HEK293 (cell line): ENCODE measurements around the gene ABHD8.
A peak's percentile ranks its signal among the peaks of the same experiment; 100 is the strongest.

Experiments used
- CTCF ChIA-PET: fragments of 350-600 bp; formaldehyde crosslinking; extraction: SDS; loops from one replicate; lab custom pipeline; 2021; ENCODE audit warnings: antibody characterized with exemption; lab: Yijun Ruan, JAX
- POLR2A ChIA-PET: fragments of 300-600 bp; formaldehyde crosslinking; extraction: SDS; loops from one replicate; lab custom pipeline; 2020; ENCODE audit warnings: antibody characterized with exemption, inconsistent platforms; lab: Yijun Ruan, JAX
- H3K27ac ChIP-seq: fragments of 200-500 bp; sonication (Bioruptor generic); 2 replicates; pipeline ENCODE4 v1.5.1; 2014; ENCODE audit warnings: low read depth, low read length, control low read depth, inconsistent platforms; ENCODE audit errors: extremely low read depth
- H3K36me3 ChIP-seq, 2 experiments: fragments of 200-500 bp in 1 of 2; sonication (Bioruptor generic) in 1 of 2; 1 replicate in 1 of 2; 2 replicates in 1 of 2; pipeline ENCODE4 v1.5.1; 2014 to 2017; ENCODE audit warnings: inconsistent platforms in 2 of 2, low read length in 2 of 2; ENCODE audit not compliant: control insufficient read depth in 2 of 2, insufficient read depth in 1 of 2
- H3K4me1 ChIP-seq: fragments of 200-500 bp; sonication (Bioruptor generic); 2 replicates; pipeline ENCODE4 v1.5.1; 2014; ENCODE audit warnings: mild to moderate bottlenecking, low read length, inconsistent platforms; ENCODE audit not compliant: control insufficient read depth, insufficient read depth
- H3K4me3 ChIP-seq: 2 replicates; pipeline ENCODE4 v1.5.1; 2011; ENCODE audit warnings: low read depth, mild to moderate bottlenecking, control low read depth, low read length, moderate library complexity
- H3K9me3 ChIP-seq: fragments of 200-500 bp; sonication (Bioruptor generic); 2 replicates; pipeline ENCODE4 v1.5.1; 2014; ENCODE audit warnings: low read depth, low read length, inconsistent platforms; ENCODE audit not compliant: control insufficient read depth, insufficient read depth
- GLIS1 ChIP-seq: fragments of 450-650 bp; formaldehyde crosslinking; IDR thresholded peaks from 2 replicates; pipeline ENCODE4 v1.5.1; 2016; ENCODE audit warnings: missing biosample characterization, missing genetic modification characterization
- GLIS2 ChIP-seq: fragments of 450-650 bp; formaldehyde crosslinking; IDR thresholded peaks from 2 replicates; pipeline ENCODE4 v1.5.1; 2016; ENCODE audit warnings: missing biosample characterization, missing genetic modification characterization
- OSR2 ChIP-seq: fragments of 450-650 bp; formaldehyde crosslinking; IDR thresholded peaks from 2 replicates; pipeline ENCODE4 v1.5.1; 2016; ENCODE audit warnings: missing biosample characterization, missing genetic modification characterization
- SCRT1 ChIP-seq: fragments of 450-650 bp; formaldehyde crosslinking; IDR thresholded peaks from 2 replicates; pipeline ENCODE4 v1.5.1; 2016; ENCODE audit warnings: missing biosample characterization, missing genetic modification characterization, borderline replicate concordance
- SCRT2 ChIP-seq: fragments of 450-650 bp; formaldehyde crosslinking; IDR thresholded peaks from 2 replicates; pipeline ENCODE4 v1.5.1; 2016; ENCODE audit warnings: missing biosample characterization, missing genetic modification characterization
- SP7 ChIP-seq: fragments of 450-650 bp; formaldehyde crosslinking; IDR thresholded peaks from 2 replicates; pipeline ENCODE4 v1.5.1; 2016; ENCODE audit warnings: missing biosample characterization, missing genetic modification characterization
- YY1 ChIP-seq: fragments of 450-650 bp; formaldehyde crosslinking; IDR thresholded peaks from 2 replicates; pipeline ENCODE4 v1.5.1; 2018; ENCODE audit warnings: missing biosample characterization, missing genetic modification characterization
- ZNF10 ChIP-seq: fragments of 450-650 bp; formaldehyde crosslinking; IDR thresholded peaks from 2 replicates; pipeline ENCODE4 v1.5.1; 2017; ENCODE audit warnings: missing biosample characterization, missing genetic modification characterization
- ZNF324 ChIP-seq: fragments of 450-650 bp; formaldehyde crosslinking; IDR thresholded peaks from 2 replicates; pipeline ENCODE4 v1.5.1; 2016; ENCODE audit warnings: missing biosample characterization, missing genetic modification characterization
- ZNF426 ChIP-seq: fragments of 450-650 bp; formaldehyde crosslinking; IDR thresholded peaks from 2 replicates; pipeline ENCODE4 v1.5.1; 2017; ENCODE audit warnings: missing biosample characterization, missing genetic modification characterization, mild to moderate bottlenecking, inconsistent platforms, moderate library complexity
- ZNF529 ChIP-seq: fragments of 450-650 bp; formaldehyde crosslinking; IDR thresholded peaks from 2 replicates; pipeline ENCODE4 v1.5.1; 2017; ENCODE audit warnings: missing genetic modification characterization, missing biosample characterization; ENCODE audit not compliant: insufficient replicate concordance
- ZNF610 ChIP-seq: fragments of 450-650 bp; formaldehyde crosslinking; IDR thresholded peaks from 2 replicates; pipeline ENCODE4 v1.5.1; 2016; ENCODE audit warnings: missing biosample characterization, missing genetic modification characterization, borderline replicate concordance
- ZNF629 ChIP-seq: fragments of 450-650 bp; formaldehyde crosslinking; IDR thresholded peaks from 2 replicates; pipeline ENCODE4 v1.5.1; 2017; ENCODE audit warnings: missing biosample characterization, missing genetic modification characterization
- ZNF792 ChIP-seq: fragments of 450-650 bp; formaldehyde crosslinking; IDR thresholded peaks from 2 replicates; pipeline ENCODE4 v1.5.1; 2016; ENCODE audit warnings: missing biosample characterization, missing genetic modification characterization
- TF ChIP-seq, protein P1 (sequence below): fragments of 450-650 bp; formaldehyde crosslinking; IDR thresholded peaks from 2 replicates; pipeline ENCODE4 v1.5.1; 2016; ENCODE audit warnings: missing biosample characterization, missing genetic modification characterization
- TF ChIP-seq, protein P2 (sequence below): fragments of 450-650 bp; formaldehyde crosslinking; IDR thresholded peaks from 2 replicates; pipeline ENCODE4 v1.5.1; 2017; ENCODE audit warnings: missing biosample characterization, missing genetic modification characterization
- TF ChIP-seq, protein P3 (sequence below): fragments of 450-650 bp; formaldehyde crosslinking; IDR thresholded peaks from 2 replicates; pipeline ENCODE4 v1.5.1; 2016; ENCODE audit warnings: missing biosample characterization, missing genetic modification characterization
- TF ChIP-seq, protein P4 (sequence below): fragments of 450-650 bp; formaldehyde crosslinking; IDR thresholded peaks from 2 replicates; pipeline ENCODE4 v1.5.1; 2016; ENCODE audit warnings: missing biosample characterization, missing genetic modification characterization
- TF ChIP-seq, protein P5 (sequence below): fragments of 450-650 bp; formaldehyde crosslinking; IDR thresholded peaks from 2 replicates; pipeline ENCODE4 v1.5.1; 2017; ENCODE audit warnings: missing biosample characterization, missing genetic modification characterization

The ABHD8 gene

DNA sequence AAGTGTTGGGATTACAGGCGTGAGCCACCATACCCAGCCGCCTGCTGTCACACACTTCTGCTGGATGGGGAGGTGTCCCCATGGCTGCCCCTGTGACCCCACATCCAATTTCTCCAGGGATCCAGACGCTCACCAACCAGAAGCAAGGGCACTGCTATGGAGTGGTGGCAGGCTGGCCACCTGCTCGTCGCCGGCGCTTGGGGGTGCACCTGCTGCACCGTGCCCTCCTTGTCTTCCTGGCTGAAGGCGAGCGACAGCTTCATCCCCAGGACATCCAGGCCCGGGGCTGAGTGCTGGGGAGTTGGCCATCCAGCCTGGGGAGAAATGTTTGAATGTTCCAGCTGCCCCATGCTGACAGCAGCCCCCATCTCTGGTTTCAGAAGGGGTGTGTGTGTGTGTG, 17.0 kb downstream of the ABHD8 start:
- no peaks in the 10 kb centered on the region for H3K4me1 ChIP-seq
- H3K4me3 ChIP-seq = no peak overlapping the region
- no peaks in the 10 kb centered on the region for H3K36me3 ChIP-seq
- no peaks in the 10 kb centered on the region for H3K9me3 ChIP-seq
- TF ChIP-seq, protein P1, sequence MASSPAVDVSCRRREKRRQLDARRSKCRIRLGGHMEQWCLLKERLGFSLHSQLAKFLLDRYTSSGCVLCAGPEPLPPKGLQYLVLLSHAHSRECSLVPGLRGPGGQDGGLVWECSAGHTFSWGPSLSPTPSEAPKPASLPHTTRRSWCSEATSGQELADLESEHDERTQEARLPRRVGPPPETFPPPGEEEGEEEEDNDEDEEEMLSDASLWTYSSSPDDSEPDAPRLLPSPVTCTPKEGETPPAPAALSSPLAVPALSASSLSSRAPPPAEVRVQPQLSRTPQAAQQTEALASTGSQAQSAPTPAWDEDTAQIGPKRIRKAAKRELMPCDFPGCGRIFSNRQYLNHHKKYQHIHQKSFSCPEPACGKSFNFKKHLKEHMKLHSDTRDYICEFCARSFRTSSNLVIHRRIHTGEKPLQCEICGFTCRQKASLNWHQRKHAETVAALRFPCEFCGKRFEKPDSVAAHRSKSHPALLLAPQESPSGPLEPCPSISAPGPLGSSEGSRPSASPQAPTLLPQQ = no peak
- TF ChIP-seq, protein P2, sequence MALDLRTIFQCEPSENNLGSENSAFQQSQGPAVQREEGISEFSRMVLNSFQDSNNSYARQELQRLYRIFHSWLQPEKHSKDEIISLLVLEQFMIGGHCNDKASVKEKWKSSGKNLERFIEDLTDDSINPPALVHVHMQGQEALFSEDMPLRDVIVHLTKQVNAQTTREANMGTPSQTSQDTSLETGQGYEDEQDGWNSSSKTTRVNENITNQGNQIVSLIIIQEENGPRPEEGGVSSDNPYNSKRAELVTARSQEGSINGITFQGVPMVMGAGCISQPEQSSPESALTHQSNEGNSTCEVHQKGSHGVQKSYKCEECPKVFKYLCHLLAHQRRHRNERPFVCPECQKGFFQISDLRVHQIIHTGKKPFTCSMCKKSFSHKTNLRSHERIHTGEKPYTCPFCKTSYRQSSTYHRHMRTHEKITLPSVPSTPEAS = peak; percentile 87; the same call in 1 of the 2 replicates
- H3K27ac ChIP-seq = no peak overlapping the region
- ChIA-PET CTCF (interaction anchor here (0.6 kb wide), 1 partner anchor 13 kb away, joined by 3 read pairs; no protein-coding TSS in a partner anchor), POLR2A (no interaction called here)

DNA sequence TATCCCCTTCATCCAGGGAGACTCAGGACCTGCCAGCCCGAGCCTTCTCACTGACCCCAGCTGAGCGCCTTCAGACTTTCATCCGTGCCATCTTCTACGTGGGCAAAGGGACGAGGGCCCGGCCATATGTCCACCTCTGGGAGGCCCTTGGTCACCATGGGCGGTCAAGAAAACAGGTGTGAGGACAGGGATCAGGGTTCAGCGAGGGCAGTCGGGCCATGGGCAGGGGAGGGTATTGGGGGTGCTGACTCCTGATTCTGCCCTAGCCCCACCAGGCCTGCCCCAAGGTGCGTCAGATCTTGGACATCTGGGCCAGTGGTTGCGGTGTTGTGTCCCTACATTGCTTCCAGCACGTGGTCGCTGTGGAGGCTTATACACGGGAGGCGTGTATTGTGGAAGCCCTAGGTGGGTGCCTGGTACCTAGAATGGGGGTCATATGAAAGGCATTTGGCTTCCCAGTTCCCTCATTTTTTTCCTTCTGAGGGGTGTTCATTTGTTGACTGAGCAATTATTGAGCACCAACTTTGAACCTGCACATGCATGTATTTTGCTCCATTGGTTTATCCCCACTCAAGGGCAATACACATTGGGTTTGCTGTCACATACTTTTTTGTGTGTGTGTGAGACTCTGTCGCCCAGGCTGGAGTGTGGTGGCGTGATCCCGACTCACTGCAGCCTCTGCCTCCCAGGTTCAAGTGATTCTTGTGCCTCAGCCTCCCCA, 17.6 kb downstream of the ABHD8 start:
- H3K9me3 ChIP-seq = no peaks in the 10 kb centered on the region
- H3K4me1 ChIP-seq = no peaks in the 10 kb centered on the region
- no peak overlapping the region for H3K27ac ChIP-seq
- CTCF ChIA-PET = interaction anchor here (0.6 to 1.0 kb wide), 2 partner anchors 24 to 45 kb away, joined by 3 to 7 read pairs; no protein-coding TSS in a partner anchor
- H3K4me3 ChIP-seq = no peak overlapping the region
- POLR2A ChIA-PET = interaction anchor here (0.6 kb wide), 1 partner anchor 25 kb away, joined by 3 read pairs; no protein-coding TSS in a partner anchor
- TF ChIP-seq ZNF792 (tag by site-specific recombination) = peak; percentile 97
- no peak for TF ChIP-seq SP7
- TF ChIP-seq OSR2 (tag by site-specific recombination) = no peak
- TF ChIP-seq ZNF610 (tag by site-specific recombination) = no peak
- no peak for TF ChIP-seq ZNF10 (tag by site-specific recombination)
- TF ChIP-seq, protein P3, sequence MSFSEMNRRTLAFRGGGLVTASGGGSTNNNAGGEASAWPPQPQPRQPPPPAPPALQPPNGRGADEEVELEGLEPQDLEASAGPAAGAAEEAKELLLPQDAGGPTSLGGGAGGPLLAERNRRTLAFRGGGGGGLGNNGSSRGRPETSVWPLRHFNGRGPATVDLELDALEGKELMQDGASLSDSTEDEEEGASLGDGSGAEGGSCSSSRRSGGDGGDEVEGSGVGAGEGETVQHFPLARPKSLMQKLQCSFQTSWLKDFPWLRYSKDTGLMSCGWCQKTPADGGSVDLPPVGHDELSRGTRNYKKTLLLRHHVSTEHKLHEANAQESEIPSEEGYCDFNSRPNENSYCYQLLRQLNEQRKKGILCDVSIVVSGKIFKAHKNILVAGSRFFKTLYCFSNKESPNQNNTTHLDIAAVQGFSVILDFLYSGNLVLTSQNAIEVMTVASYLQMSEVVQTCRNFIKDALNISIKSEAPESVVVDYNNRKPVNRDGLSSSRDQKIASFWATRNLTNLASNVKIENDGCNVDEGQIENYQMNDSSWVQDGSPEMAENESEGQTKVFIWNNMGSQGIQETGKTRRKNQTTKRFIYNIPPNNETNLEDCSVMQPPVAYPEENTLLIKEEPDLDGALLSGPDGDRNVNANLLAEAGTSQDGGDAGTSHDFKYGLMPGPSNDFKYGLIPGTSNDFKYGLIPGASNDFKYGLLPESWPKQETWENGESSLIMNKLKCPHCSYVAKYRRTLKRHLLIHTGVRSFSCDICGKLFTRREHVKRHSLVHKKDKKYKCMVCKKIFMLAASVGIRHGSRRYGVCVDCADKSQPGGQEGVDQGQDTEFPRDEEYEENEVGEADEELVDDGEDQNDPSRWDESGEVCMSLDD (tag by site-specific recombination) = no peak
- TF ChIP-seq ZNF529 (tag by site-specific recombination) = no peak
- H3K36me3 ChIP-seq = no peaks in the 10 kb centered on the region

DNA sequence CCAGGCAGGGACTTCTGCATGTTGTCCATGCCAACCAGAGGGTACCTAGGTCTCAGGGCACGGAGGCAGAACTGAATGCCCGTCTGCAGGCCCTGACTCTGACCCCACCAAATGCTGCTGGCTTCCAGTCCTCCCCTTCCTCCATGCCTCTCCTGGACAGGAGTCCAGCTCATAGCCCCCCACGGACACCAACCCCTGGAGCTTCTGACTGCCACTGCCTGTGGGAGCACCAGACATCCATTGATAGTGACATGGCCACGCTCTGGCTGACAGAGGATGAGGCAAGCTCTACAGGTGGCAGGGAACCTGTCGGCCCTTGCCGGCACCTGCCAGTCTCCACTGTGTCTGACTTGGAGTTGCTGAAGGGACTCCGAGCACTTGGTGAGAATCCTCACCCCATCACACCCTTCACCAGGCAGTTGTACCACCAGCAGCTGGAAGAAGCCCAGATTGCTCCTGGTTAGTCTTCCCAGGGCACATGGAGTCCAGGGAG, 19.7 kb downstream of the ABHD8 start:
- H3K27ac ChIP-seq = no peak overlapping the region
- ChIA-PET CTCF (interaction anchor here (0.6 to 4.1 kb wide), 15 partner anchors 18 to 1884 kb away, joined by 3 to 37 read pairs (median 4); partner anchors contain the start of genes ABHD8, BABAM1, MRPL34 and USHBP1), POLR2A (no interaction called here)
- H3K9me3 ChIP-seq = no peaks in the 10 kb centered on the region
- H3K4me1 ChIP-seq = no peaks in the 10 kb centered on the region
- H3K36me3 ChIP-seq = peaks cover 0 to 6% of the 10 kb centered on the region in 2 experiments; a peak in 1 of 3 replicates
- TF ChIP-seq ZNF324 (no peak), SCRT1 (peak; percentile 99), ZNF629 (tag by site-specific recombination) (no peak), SCRT2 (tag by site-specific recombination) (peak; percentile 98), GLIS2 (tag by site-specific recombination) (peak; percentile 23; the same call in 1 of the 2 replicates), GLIS1 (tag by site-specific recombination) (peak; percentile 90), ZNF426 (tag by site-specific recombination) (no peak), YY1 (no peak)
- TF ChIP-seq, protein P4, sequence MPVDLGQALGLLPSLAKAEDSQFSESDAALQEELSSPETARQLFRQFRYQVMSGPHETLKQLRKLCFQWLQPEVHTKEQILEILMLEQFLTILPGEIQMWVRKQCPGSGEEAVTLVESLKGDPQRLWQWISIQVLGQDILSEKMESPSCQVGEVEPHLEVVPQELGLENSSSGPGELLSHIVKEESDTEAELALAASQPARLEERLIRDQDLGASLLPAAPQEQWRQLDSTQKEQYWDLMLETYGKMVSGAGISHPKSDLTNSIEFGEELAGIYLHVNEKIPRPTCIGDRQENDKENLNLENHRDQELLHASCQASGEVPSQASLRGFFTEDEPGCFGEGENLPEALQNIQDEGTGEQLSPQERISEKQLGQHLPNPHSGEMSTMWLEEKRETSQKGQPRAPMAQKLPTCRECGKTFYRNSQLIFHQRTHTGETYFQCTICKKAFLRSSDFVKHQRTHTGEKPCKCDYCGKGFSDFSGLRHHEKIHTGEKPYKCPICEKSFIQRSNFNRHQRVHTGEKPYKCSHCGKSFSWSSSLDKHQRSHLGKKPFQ (tag by site-specific recombination) = no peak
- TF ChIP-seq, protein P5, sequence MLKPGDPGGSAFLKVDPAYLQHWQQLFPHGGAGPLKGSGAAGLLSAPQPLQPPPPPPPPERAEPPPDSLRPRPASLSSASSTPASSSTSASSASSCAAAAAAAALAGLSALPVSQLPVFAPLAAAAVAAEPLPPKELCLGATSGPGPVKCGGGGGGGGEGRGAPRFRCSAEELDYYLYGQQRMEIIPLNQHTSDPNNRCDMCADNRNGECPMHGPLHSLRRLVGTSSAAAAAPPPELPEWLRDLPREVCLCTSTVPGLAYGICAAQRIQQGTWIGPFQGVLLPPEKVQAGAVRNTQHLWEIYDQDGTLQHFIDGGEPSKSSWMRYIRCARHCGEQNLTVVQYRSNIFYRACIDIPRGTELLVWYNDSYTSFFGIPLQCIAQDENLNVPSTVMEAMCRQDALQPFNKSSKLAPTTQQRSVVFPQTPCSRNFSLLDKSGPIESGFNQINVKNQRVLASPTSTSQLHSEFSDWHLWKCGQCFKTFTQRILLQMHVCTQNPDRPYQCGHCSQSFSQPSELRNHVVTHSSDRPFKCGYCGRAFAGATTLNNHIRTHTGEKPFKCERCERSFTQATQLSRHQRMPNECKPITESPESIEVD = no peak
- H3K4me3 ChIP-seq = no peak overlapping the region
